NOMO-1 treated with dmso at 0.1 percent for 144 hours (cell line): ENCODE measurements around the gene CACNA1B.

ENCODE experiments used
- DNase-seq: peaks from one replicate; lab custom pipeline; 2025; ENCODE audit not compliant: unreplicated experiment; lab: John Stamatoyannopoulos, UW

The CACNA1B gene

DNA sequence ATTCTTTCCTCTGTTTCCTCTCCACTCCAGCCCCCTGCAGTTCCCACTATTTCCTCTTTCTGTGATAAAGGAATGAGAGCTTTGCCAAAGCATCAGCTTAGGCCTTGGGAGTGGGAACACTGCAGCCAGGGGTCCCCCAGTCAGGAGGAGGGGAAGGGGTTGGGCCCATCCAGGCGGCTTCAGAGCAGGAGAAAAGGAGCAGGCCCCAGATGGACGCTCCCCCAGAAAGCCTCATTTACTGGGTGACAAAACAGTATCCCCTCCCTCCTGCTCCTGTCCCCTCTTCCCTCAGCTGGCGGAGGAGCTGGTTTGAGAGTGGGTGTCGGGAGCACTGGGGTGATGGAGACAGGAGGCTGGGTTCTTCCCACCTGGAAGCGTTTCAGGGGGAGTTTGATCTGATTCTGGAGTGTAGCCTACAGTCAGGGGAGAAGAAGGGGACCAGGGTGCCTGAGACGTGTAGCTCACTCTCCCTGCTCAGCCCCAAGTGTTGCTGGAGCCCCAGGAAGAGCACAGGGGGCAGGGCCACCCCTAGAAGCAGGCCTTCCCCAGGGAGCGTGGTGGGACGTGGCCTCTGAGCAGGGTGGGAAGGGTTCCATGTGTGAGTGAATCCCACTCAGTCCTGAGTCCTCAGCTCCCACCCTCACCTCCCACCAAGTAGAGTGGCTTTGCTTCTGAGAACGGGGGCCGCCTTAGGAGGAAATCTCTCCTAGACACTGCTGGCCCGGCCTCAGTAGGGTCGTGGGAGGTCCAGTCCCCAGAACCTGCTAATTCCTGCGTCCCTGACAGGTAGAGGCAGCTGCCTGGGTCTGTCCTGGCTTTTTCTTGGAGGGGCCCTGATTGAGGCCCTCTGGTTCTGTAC, 173.1 kb downstream of the CACNA1B start:
- DNase-seq: no peak

GRCh38 chr9:138051586-138052321, 174.2 kb downstream of the CACNA1B start:
- DNase-seq: no peak

- no peak for DNase-seq
Observed at GRCh38 chr9:138052322-138052615, 174.7 kb downstream of the CACNA1B start.

DNA sequence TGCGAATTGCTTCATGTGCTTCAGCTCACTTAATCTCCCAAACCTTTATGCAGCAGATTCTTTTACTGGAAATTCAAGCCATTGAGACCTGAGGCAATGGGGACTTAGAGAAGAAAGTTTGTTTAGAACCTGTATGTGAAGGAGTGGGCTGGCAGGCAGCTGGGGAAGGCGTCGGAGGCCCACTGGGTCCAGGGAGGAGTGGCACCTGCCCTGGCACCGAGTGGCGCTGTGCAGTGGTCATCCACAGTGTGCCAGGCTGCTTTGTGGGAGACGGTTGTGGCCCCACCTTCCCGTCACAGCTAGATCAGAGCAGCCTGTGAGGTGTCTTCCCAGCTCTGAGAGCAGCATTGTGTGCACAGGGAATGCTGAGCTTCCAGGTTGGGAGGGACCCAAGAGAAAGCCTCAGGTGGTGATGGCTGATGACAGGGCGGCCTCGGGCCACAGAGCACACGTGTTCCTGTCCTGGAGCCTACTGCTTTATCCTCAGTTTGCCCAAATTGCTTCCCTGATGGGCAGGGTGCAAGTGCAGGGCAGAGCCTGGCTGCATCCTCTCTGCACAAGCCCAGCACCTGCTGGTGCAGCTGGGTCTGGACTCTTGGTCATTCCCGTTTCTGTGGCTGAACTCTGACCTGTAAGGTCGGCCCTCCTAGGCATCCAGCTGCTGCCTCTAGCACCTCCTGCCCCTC, 175.2 kb downstream of the CACNA1B start:
- no peak for DNase-seq

GRCh38 chr9:138053321-138053868, 175.8 kb downstream of the CACNA1B start:
- DNase-seq: no peak

GRCh38 chr9:138053996-138054752, 176.6 kb downstream of the CACNA1B start:
- no peak for DNase-seq

GRCh38 chr9:138057726-138058125, 180.1 kb downstream of the CACNA1B start:
- DNase-seq: no peak

GRCh38 chr9:138058181-138058580, 180.6 kb downstream of the CACNA1B start:
- no peak for DNase-seq

- DNase-seq: no peak
Observed at GRCh38 chr9:138059196-138059595, 181.6 kb downstream of the CACNA1B start.

GRCh38 chr9:138060365-138060764, 182.8 kb downstream of the CACNA1B start:
- no peak for DNase-seq

- no peak for DNase-seq
Observed at GRCh38 chr9:138060881-138061280, 183.3 kb downstream of the CACNA1B start.

DNA sequence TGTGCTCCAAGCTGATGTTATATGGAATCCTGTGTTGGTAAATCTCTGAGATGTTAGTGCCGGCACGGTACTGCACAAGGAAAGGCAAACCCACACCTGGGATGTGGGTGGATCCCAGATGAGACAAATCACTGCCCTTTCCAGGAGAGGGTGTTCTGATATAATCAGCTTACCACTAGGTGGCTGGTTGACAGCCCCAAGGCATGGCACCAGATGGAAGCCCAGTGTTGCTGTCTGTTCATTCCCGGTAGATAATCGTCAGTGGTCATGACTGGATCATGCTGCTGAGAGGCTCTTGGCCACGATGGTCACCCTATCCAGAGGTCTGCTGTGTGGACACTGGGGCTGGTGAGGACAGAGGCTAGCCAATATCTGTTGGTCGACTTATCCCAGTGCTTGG, 184.0 kb downstream of the CACNA1B start:
- DNase-seq: no peak

DNA sequence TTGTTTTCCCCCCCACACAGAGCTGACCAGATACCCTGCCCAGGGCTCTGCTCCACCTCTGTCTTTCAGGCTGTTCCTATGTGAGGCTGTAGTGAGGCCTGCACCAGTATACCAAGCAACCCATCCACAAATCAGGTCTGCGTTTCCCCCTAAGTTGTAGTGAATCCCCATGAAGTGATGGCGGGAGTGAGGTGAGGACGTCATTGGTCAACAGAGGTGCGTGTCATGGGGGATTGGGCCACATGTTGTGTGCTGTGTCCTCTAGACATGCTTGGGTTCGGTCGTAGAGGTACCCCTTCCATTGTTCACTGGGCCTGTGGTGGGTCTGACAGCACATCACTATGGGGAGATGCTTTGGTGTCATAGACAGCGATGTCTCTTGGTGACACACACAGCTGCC, 184.6 kb downstream of the CACNA1B start:
- no peak for DNase-seq

DNA sequence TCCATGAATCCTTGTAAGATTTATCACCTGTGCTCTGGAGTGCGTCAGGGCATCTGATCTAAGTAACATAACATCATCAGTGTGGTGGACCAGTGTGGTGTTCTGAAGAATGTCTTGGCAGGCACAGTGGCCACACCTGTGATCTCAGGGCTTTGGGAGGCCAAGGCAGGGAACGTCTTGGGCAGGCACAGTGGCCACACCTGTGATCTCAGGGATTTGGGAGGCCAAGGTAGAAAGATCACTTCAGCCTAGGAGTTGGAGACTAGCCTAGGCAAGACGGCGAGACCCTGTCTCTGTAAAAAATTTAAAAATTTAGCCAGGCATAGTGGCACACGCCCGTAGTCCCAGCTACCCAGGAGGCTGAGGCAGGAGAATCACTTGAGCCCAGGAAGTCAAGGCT, 185.5 kb downstream of the CACNA1B start:
- no peak for DNase-seq

- DNase-seq: no peak
Observed at GRCh38 chr9:138063785-138064184, 186.2 kb downstream of the CACNA1B start.

DNA sequence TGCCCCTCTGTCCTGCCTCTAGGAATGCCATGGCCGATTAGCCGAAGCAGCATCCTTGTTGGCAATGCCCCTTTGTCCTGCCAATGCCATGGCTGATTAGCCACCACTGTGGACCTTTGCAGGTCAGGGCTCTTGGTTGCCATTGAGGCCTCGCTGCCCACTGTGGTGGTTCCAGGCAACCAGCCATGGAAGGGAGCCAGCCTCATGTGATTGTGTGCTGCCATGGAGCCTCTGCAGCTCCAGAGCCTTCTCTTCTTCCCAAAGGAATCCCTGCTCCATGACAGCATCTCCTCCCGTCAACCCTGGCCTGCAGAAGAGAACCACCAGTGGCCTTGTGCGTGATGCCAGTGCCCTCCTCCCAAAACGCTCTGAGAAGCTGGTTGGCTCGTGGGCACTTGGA, 187.0 kb downstream of the CACNA1B start:
- DNase-seq: no peak

GRCh38 chr9:138065287-138065686, 187.7 kb downstream of the CACNA1B start:
- DNase-seq: no peak

GRCh38 chr9:138066049-138066448, 188.5 kb downstream of the CACNA1B start:
- DNase-seq: no peak

DNA sequence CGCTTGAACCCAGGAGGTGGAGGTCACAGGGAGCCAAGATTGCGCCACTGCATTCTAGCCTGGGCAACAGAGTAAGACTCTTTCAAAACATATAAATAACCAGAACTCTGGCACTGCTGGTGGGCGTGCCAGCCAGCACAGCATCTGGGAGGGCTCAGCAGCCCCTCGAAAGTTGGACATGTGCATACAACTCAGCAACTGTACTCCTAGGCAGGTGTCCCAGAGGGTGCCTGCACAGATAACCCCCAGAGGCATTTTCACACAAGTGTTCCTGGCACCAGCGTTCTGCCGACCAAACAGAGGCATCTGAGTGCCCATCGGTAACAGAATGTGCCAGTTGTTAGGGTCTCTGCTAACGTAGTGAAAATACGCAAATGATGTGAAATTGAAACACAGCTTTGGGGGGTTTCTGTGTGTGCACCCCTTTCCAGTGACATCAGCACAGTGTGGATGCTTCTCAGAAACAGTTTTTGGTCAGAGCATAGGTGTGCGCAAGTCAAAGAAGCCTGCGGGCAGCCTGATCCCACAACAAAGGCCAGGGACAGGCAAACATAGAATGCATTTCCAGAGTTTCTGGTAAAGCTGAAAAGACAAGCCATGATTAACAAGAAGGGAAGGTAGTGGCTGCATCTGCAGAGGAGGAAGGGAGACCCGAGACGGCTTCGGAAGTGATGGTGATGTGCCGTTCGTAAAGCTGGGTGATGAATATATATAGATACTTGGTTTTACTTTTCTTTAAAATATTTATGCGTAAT, 190.2 kb downstream of the CACNA1B start:
- DNase-seq: no peak

- DNase-seq: no peak
Observed at GRCh38 chr9:138068601-138069035, 191.0 kb downstream of the CACNA1B start.
